ENCODE measurements around the gene PITPNC1. TPM values are rescaled to one million over a fixed set of nuclear protein-coding genes. Genes with fewer than 3 reads are reported as not detected.

PITPNC1 gene
- total RNA-seq, 4 donors from 2014 or later, result 8.0 to 20.4 (median 9.6) TPM

GRCh38 chr17:67588326-67588725 lies 211.2 kb downstream of the PITPNC1 start:
- Histone ChIP-seq H3K9me3 (no peaks in the 10 kb centered on the region), H3K27me3 (no peaks in the 10 kb centered on the region), H3K4me1 (no peaks in the 10 kb centered on the region), H3K4me3 (no peak overlapping the region), H3K27ac (no peak overlapping the region), H3K36me3 (peaks cover 0 to 3% (median 0%) of the 10 kb centered on the region in 3 donors)
- WGBS, 2 donors, result 84% methylated on average over 9 of the region's 9 CpGs
- TF ChIP-seq, protein P1, sequence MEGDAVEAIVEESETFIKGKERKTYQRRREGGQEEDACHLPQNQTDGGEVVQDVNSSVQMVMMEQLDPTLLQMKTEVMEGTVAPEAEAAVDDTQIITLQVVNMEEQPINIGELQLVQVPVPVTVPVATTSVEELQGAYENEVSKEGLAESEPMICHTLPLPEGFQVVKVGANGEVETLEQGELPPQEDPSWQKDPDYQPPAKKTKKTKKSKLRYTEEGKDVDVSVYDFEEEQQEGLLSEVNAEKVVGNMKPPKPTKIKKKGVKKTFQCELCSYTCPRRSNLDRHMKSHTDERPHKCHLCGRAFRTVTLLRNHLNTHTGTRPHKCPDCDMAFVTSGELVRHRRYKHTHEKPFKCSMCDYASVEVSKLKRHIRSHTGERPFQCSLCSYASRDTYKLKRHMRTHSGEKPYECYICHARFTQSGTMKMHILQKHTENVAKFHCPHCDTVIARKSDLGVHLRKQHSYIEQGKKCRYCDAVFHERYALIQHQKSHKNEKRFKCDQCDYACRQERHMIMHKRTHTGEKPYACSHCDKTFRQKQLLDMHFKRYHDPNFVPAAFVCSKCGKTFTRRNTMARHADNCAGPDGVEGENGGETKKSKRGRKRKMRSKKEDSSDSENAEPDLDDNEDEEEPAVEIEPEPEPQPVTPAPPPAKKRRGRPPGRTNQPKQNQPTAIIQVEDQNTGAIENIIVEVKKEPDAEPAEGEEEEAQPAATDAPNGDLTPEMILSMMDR (IDR thresholded peaks at IDR 0.05), result no peak
- no peak for TF ChIP-seq POLR2A (IDR thresholded peaks at IDR 0.05)
- no peak for TF ChIP-seq EP300 (IDR thresholded peaks at IDR 0.05)
- DNase-seq (ENCODE audit: low spot score in 2 of 2), result no peak

DNA sequence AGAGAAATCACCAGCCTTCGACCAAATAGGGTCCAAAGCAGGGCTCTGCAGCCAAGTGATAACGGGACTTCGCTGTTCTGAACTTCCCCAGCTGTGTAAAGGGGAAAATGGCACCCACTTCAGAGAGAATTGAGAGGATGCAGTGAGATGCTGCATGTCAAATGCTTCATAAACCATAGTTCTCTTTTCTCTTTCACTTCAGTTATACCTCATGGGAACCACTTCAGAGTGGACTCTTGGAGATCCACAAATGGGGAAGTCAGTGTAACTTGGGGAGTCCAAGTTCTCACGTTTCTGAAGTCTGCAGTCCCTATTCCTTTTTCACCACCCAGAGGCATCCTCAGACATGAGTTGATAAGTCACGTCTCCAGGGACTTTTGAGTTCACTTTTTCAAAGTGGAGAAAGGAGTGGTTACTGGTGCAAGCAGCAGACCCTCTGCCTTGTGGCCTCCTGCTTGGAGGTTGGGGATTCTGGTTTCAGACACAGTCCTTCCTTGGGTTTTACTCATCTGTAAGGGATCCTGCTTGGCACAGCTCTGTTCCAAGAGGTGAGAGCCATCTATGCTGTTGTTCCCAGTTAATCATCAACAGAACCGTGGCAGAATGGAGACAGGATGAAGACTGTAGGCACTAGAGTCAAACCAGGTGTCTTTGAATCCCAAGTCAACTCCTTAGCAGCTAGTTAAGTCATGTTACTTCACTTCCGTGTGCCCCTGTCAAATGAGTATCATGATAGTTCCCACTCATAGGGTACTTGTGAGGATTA lies 217.2 kb downstream of the PITPNC1 start:
- no peak for DNase-seq (ENCODE audit: low spot score in 2 of 2)
- no peaks in the 10 kb centered on the region for H3K27me3 ChIP-seq
- 79 to 80% methylated on average over 7 of the region's 7 CpGs for WGBS, 2 donors
- peaks cover 0 to 4% (median 0%) of the 10 kb centered on the region in 4 donors for H3K4me1 ChIP-seq
- H3K36me3 ChIP-seq, result no peaks in the 10 kb centered on the region
- no peak overlapping the region for H3K4me3 ChIP-seq
- TF ChIP-seq, protein P1 (IDR thresholded peaks at IDR 0.05), result no peak
- no peak for TF ChIP-seq POLR2A (IDR thresholded peaks at IDR 0.05)
- no peak for TF ChIP-seq EP300 (IDR thresholded peaks at IDR 0.05)
- no peaks in the 10 kb centered on the region for H3K9me3 ChIP-seq
- H3K27ac ChIP-seq, result no peak overlapping the region

GRCh38 chr17:67600408-67600807 lies 223.3 kb downstream of the PITPNC1 start:
- Histone ChIP-seq H3K4me1 (peaks cover 0 to 12% (median 0%) of the 10 kb centered on the region in 4 donors), H3K36me3 (no peaks in the 10 kb centered on the region), H3K27ac (no peak overlapping the region), H3K9me3 (no peaks in the 10 kb centered on the region), H3K4me3 (no peak overlapping the region), H3K27me3 (no peaks in the 10 kb centered on the region)
- no peak for DNase-seq (ENCODE audit: low spot score in 2 of 2)
- TF ChIP-seq POLR2A (IDR thresholded peaks at IDR 0.05), result no peak
- TF ChIP-seq, protein P1 (IDR thresholded peaks at IDR 0.05), result no peak
- no peak for TF ChIP-seq EP300 (IDR thresholded peaks at IDR 0.05)
- 97% methylated on average over 2 of the region's 2 CpGs for WGBS, 2 donors

DNA sequence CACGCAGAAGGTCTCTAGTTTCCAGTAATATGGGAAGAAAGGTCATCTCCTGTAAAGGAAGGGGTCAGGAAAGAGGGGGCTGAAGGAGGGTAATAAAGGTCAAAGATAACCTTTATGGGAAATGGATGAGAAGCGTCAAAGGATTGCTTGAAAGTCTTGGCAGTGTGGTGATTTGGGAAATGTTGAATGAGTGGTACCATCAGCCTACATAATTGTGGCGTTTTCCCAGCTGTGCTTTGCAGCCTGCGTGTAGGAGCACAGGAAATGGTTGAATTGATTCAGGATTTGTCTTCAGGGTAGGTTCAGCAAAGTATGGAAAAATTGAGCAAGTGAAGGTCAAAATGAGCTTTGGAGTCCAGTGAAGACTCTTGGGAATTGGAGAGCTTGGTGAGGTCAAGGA lies 224.8 kb downstream of the PITPNC1 start:
- Histone ChIP-seq H3K27ac (no peak overlapping the region), H3K4me3 (no peak overlapping the region), H3K9me3 (no peaks in the 10 kb centered on the region), H3K4me1 (peaks cover 0 to 26% (median 0%) of the 10 kb centered on the region in 4 donors), H3K36me3 (no peaks in the 10 kb centered on the region), H3K27me3 (no peaks in the 10 kb centered on the region)
- no peak for DNase-seq (ENCODE audit: low spot score in 2 of 2)
- WGBS, 2 donors, result 50 to 57% methylated on average over 4 of the region's 4 CpGs
- TF ChIP-seq POLR2A (IDR thresholded peaks at IDR 0.05), result no peak
- TF ChIP-seq, protein P1 (IDR thresholded peaks at IDR 0.05), result no peak
- TF ChIP-seq EP300 (IDR thresholded peaks at IDR 0.05), result no peak

- Histone ChIP-seq H3K27ac (no peak overlapping the region), H3K27me3 (no peaks in the 10 kb centered on the region), H3K36me3 (no peaks in the 10 kb centered on the region), H3K9me3 (no peaks in the 10 kb centered on the region), H3K4me3 (no peak overlapping the region), H3K4me1 (peaks cover 0 to 30% (median 0%) of the 10 kb centered on the region in 4 donors)
- no peak for DNase-seq (ENCODE audit: low spot score in 2 of 2)
- WGBS, 2 donors, result 82 to 86% methylated on average over 4 of the region's 4 CpGs
- no peak for TF ChIP-seq EP300 (IDR thresholded peaks at IDR 0.05)
- TF ChIP-seq, protein P1 (IDR thresholded peaks at IDR 0.05), result no peak
- no peak for TF ChIP-seq POLR2A (IDR thresholded peaks at IDR 0.05)
These were observed 225.4 kb downstream of the PITPNC1 start for GRCh38 chr17:67602444-67602843.

Data from tibial nerve (tissue), 4 donors.